GM23338 (cell line): ENCODE measurements around the gene DKK1. TPM values are rescaled to one million over a fixed set of nuclear protein-coding genes. Genes with fewer than 3 reads are reported as not detected.

Experiments
- ATAC-seq: fragments of 200-7000 bp; cut with Tn5 transposase; 3 replicates; pipeline ENCODE4 v1.9.1; 2020
- DNase-seq: peaks from one replicate; pipeline ENCODE4 v3.0.0-alpha.2; 2015; ENCODE audit warnings: low spot score
- H2AFZ ChIP-seq: fragments of 200-600 bp; sonication (generic); 2 replicates; pipeline ENCODE4 v1.8.0; 2016; ENCODE audit warnings: antibody characterized with exemption, mild to moderate bottlenecking, moderate library complexity
- H3F3A ChIP-seq: fragments of 200-600 bp; sonication (generic); replicated peaks from 2 replicates; pipeline ENCODE4 v1.8.0; 2017; ENCODE audit warnings: antibody characterized with exemption, mixed run types, low read depth
- H3K27ac ChIP-seq: fragments of 200-600 bp; sonication (generic); 2 replicates; pipeline ENCODE4 v1.6.1; 2016; ENCODE audit warnings: low read depth
- H3K27me3 ChIP-seq: fragments of 200-600 bp; sonication (generic); 2 replicates; pipeline ENCODE4 v1.8.0; 2016; ENCODE audit warnings: mild to moderate bottlenecking, mixed run types, moderate library complexity; ENCODE audit not compliant: insufficient read depth
- H3K36me3 ChIP-seq: fragments of 200-600 bp; sonication (generic); 2 replicates; pipeline ENCODE4 v1.8.0; 2016; ENCODE audit warnings: mild to moderate bottlenecking; ENCODE audit not compliant: insufficient read depth
- H3K4me1 ChIP-seq: fragments of 200-600 bp; sonication (generic); 2 replicates; pipeline ENCODE4 v1.8.0; 2016; ENCODE audit warnings: mild to moderate bottlenecking, moderate library complexity; ENCODE audit not compliant: insufficient read depth
- H3K4me2 ChIP-seq: fragments of 200-600 bp; sonication (generic); 2 replicates; pipeline ENCODE4 v1.7.1; 2017; ENCODE audit warnings: mixed run types
- H3K4me3 ChIP-seq: fragments of 200-600 bp; sonication (generic); 2 replicates; pipeline ENCODE4 v1.6.1; 2016; ENCODE audit warnings: mixed run types
- H3K79me2 ChIP-seq: fragments of 200-600 bp; sonication (generic); replicated peaks from 2 replicates; pipeline ENCODE4 v1.8.0; 2017; ENCODE audit warnings: mild to moderate bottlenecking; ENCODE audit not compliant: insufficient read depth
- H3K9me2 ChIP-seq: fragments of 200-600 bp; sonication (generic); 2 replicates; pipeline ENCODE4 v1.8.0; 2017; ENCODE audit not compliant: insufficient read depth
- H4K20me1 ChIP-seq: fragments of 200-600 bp; sonication (generic); replicated peaks from 2 replicates; pipeline ENCODE4 v1.8.0; 2017; ENCODE audit warnings: mild to moderate bottlenecking; ENCODE audit not compliant: insufficient read depth
- H3K27ac Mint-ChIP-seq: 2 replicates; pipeline ENCODE4 v1.8.0; 2020; ENCODE audit warnings: inconsistent platforms, mild to moderate bottlenecking, moderate library complexity, mixed read lengths
- H3K27me3 Mint-ChIP-seq: 3 replicates; pipeline ENCODE4 v1.8.0; 2022; ENCODE audit warnings: low read depth, mild to moderate bottlenecking, moderate library complexity, mixed read lengths, inconsistent platforms; ENCODE audit not compliant: insufficient read depth, poor library complexity
- H3K36me3 Mint-ChIP-seq: 3 replicates; pipeline ENCODE4 v1.8.0; 2021; ENCODE audit warnings: low read depth, mild to moderate bottlenecking, inconsistent platforms, moderate library complexity, mixed read lengths
- H3K4me1 Mint-ChIP-seq: 3 replicates; pipeline ENCODE4 v1.8.0; 2020; ENCODE audit warnings: mild to moderate bottlenecking, inconsistent platforms, mixed read lengths
- H3K4me3 Mint-ChIP-seq: 3 replicates; pipeline ENCODE4 v1.8.0; 2021; ENCODE audit warnings: moderate library complexity, mild to moderate bottlenecking, inconsistent platforms, mixed read lengths
- H3K9me3 Mint-ChIP-seq: 3 replicates; pipeline ENCODE4 v1.8.0; 2020; ENCODE audit warnings: moderate library complexity, mild to moderate bottlenecking, inconsistent platforms, mixed read lengths
- CREB1 ChIP-seq: fragments of 250-450 bp; sonication (Bioruptor Pico); IDR thresholded peaks from 2 replicates; pipeline ENCODE4 v1.5.0; 2020; ENCODE audit warnings: low read depth, mild to moderate bottlenecking, moderate library complexity
- EZH2 ChIP-seq: fragments of 200-600 bp; sonication (generic); IDR thresholded peaks from one replicate; pipeline ENCODE4 v1.8.0; 2017; ENCODE audit warnings: antibody characterized with exemption, mild to moderate bottlenecking, low read depth; ENCODE audit not compliant: unreplicated experiment
- EZH2phosphoT487 ChIP-seq: fragments of 200-600 bp; sonication (generic); IDR thresholded peaks from one replicate; pipeline ENCODE4 v1.8.1; 2018; ENCODE audit warnings: antibody characterized with exemption; ENCODE audit not compliant: unreplicated experiment
- JUNB ChIP-seq: IDR thresholded peaks from one replicate; pipeline ENCODE4 v1.6.1; 2016; ENCODE audit warnings: antibody characterized with exemption; ENCODE audit not compliant: unreplicated experiment
- NANOG ChIP-seq: IDR thresholded peaks from 2 replicates; pipeline ENCODE4 v1.6.1; 2016; ENCODE audit warnings: antibody characterized with exemption, borderline replicate concordance
- POLR2AphosphoS5 ChIP-seq: IDR thresholded peaks from 2 replicates; pipeline ENCODE4 v1.6.1; 2016; ENCODE audit warnings: antibody characterized with exemption, low read depth
- STAT1 ChIP-seq: IDR thresholded peaks from one replicate; pipeline ENCODE4 v1.6.1; 2016; ENCODE audit warnings: antibody characterized with exemption; ENCODE audit not compliant: unreplicated experiment
- ZNF114 ChIP-seq: fragments of 250-450 bp; sonication (Bioruptor Pico); IDR thresholded peaks from 2 replicates; pipeline ENCODE4 v1.5.0; 2020; ENCODE audit warnings: mild to moderate bottlenecking, moderate library complexity
- ZNF331 ChIP-seq: fragments of 250-450 bp; sonication (Bioruptor Pico); IDR thresholded peaks from 2 replicates; pipeline ENCODE4 v1.5.0; 2020; ENCODE audit warnings: low read depth, mild to moderate bottlenecking, moderate library complexity
- polyA plus RNA-seq: library from polyadenylated mRNA; unstranded; fragments of >200 nt; fragmentation: Nextera tagmentation; extraction: Ambion mirVana; gene quantifications from 2 replicates; pipeline ENCODE4 v1.2.1, GENCODE V29; 2016
- total RNA-seq: library from RNA; depleted of rRNA; stranded (reverse); fragments of >200 nt; shearing (Covaris generic); gene quantifications from 2 replicates; pipeline ENCODE4 v1.2.3, GENCODE V29; 2014
- TF ChIP-seq, protein P1 (sequence below): IDR thresholded peaks from 2 replicates; pipeline ENCODE4 v1.6.1; 2016; ENCODE audit warnings: antibody characterized with exemption
- TF ChIP-seq, protein P2 (sequence below): fragments of 250-450 bp; sonication (Bioruptor Pico); IDR thresholded peaks from 2 replicates; pipeline ENCODE4 v1.5.0; 2020; ENCODE audit warnings: mild to moderate bottlenecking, moderate library complexity
- TF ChIP-seq, protein P3 (sequence below), 2 experiments: fragments of 200-600 bp in 1 of 2; sonication (generic) in 1 of 2; conservative IDR thresholded peaks; 2 replicates each; pipeline versions ENCODE4 v1.5.1 to v1.6.1; 2016 to 2017; ENCODE audit warnings: antibody characterized with exemption in 2 of 2, low read depth in 2 of 2, mild to moderate bottlenecking in 2 of 2, moderate library complexity in 1 of 2
- TF ChIP-seq, protein P4 (sequence below): IDR thresholded peaks from one replicate; pipeline ENCODE4 v1.6.1; 2018; ENCODE audit warnings: antibody characterized with exemption; ENCODE audit not compliant: unreplicated experiment

The DKK1 gene
- total and polyA plus RNA-seq, 2 experiments from 2014 or later = 0.45 TPM; not detected in 1

DNA sequence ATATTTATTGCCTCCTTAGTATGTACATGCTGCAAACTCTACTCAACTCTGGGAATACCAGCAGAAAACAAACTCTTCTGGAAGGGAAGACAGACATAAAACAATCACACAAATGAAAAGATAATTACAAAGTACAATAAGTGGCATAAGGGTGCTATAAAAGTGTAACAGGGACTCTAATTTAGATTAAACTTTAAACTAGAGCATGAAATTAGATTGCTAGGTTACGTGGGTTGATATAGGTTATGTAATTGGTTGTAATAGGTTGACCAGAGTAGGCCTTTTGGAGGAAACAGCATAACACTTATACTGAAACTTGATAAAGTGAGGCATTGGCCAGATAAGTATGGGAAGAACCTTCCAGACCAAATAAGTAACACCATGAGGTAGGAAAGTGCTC is 26.2 kb upstream of the DKK1 start:
- TF ChIP-seq EZH2phosphoT487 (no peak), EZH2 (no peak), STAT1 (no peak), NANOG (no peak), POLR2AphosphoS5 (no peak), ZNF114 (CRISPR knock-in tag) (no peak), JUNB (no peak), ZNF331 (CRISPR knock-in tag) (no peak), CREB1 (no peak)
- TF ChIP-seq, protein P1, sequence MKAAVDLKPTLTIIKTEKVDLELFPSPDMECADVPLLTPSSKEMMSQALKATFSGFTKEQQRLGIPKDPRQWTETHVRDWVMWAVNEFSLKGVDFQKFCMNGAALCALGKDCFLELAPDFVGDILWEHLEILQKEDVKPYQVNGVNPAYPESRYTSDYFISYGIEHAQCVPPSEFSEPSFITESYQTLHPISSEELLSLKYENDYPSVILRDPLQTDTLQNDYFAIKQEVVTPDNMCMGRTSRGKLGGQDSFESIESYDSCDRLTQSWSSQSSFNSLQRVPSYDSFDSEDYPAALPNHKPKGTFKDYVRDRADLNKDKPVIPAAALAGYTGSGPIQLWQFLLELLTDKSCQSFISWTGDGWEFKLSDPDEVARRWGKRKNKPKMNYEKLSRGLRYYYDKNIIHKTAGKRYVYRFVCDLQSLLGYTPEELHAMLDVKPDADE = no peak
- TF ChIP-seq, protein P2, sequence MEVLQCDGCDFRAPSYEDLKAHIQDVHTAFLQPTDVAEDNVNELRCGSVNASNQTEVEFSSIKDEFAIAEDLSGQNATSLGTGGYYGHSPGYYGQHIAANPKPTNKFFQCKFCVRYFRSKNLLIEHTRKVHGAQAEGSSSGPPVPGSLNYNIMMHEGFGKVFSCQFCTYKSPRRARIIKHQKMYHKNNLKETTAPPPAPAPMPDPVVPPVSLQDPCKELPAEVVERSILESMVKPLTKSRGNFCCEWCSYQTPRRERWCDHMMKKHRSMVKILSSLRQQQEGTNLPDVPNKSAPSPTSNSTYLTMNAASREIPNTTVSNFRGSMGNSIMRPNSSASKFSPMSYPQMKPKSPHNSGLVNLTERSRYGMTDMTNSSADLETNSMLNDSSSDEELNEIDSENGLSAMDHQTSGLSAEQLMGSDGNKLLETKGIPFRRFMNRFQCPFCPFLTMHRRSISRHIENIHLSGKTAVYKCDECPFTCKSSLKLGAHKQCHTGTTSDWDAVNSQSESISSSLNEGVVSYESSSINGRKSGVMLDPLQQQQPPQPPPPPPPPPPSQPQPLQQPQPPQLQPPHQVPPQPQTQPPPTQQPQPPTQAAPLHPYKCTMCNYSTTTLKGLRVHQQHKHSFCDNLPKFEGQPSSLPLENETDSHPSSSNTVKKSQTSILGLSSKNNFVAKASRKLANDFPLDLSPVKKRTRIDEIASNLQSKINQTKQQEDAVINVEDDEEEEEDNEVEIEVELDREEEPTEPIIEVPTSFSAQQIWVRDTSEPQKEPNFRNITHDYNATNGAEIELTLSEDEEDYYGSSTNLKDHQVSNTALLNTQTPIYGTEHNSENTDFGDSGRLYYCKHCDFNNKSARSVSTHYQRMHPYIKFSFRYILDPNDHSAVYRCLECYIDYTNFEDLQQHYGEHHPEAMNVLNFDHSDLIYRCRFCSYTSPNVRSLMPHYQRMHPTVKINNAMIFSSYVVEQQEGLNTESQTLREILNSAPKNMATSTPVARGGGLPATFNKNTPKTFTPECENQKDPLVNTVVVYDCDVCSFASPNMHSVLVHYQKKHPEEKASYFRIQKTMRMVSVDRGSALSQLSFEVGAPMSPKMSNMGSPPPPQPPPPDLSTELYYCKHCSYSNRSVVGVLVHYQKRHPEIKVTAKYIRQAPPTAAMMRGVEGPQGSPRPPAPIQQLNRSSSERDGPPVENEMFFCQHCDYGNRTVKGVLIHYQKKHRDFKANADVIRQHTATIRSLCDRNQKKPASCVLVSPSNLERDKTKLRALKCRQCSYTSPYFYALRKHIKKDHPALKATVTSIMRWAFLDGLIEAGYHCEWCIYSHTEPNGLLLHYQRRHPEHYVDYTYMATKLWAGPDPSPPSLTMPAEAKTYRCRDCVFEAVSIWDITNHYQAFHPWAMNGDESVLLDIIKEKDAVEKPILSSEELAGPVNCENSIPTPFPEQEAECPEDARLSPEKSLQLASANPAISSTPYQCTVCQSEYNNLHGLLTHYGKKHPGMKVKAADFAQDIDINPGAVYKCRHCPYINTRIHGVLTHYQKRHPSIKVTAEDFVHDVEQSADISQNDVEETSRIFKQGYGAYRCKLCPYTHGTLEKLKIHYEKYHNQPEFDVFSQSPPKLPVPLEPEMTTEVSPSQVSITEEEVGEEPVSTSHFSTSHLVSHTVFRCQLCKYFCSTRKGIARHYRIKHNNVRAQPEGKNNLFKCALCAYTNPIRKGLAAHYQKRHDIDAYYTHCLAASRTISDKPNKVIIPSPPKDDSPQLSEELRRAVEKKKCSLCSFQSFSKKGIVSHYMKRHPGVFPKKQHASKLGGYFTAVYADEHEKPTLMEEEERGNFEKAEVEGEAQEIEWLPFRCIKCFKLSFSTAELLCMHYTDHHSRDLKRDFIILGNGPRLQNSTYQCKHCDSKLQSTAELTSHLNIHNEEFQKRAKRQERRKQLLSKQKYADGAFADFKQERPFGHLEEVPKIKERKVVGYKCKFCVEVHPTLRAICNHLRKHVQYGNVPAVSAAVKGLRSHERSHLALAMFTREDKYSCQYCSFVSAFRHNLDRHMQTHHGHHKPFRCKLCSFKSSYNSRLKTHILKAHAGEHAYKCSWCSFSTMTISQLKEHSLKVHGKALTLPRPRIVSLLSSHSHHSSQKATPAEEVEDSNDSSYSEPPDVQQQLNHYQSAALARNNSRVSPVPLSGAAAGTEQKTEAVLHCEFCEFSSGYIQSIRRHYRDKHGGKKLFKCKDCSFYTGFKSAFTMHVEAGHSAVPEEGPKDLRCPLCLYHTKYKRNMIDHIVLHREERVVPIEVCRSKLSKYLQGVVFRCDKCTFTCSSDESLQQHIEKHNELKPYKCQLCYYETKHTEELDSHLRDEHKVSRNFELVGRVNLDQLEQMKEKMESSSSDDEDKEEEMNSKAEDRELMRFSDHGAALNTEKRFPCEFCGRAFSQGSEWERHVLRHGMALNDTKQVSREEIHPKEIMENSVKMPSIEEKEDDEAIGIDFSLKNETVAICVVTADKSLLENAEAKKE (CRISPR knock-in tag) = no peak
- TF ChIP-seq, protein P3, sequence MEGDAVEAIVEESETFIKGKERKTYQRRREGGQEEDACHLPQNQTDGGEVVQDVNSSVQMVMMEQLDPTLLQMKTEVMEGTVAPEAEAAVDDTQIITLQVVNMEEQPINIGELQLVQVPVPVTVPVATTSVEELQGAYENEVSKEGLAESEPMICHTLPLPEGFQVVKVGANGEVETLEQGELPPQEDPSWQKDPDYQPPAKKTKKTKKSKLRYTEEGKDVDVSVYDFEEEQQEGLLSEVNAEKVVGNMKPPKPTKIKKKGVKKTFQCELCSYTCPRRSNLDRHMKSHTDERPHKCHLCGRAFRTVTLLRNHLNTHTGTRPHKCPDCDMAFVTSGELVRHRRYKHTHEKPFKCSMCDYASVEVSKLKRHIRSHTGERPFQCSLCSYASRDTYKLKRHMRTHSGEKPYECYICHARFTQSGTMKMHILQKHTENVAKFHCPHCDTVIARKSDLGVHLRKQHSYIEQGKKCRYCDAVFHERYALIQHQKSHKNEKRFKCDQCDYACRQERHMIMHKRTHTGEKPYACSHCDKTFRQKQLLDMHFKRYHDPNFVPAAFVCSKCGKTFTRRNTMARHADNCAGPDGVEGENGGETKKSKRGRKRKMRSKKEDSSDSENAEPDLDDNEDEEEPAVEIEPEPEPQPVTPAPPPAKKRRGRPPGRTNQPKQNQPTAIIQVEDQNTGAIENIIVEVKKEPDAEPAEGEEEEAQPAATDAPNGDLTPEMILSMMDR (conservative IDR thresholded peaks at IDR 0.05; ENCODE audit: low read depth in 2 of 2) = no peak
- TF ChIP-seq, protein P4, sequence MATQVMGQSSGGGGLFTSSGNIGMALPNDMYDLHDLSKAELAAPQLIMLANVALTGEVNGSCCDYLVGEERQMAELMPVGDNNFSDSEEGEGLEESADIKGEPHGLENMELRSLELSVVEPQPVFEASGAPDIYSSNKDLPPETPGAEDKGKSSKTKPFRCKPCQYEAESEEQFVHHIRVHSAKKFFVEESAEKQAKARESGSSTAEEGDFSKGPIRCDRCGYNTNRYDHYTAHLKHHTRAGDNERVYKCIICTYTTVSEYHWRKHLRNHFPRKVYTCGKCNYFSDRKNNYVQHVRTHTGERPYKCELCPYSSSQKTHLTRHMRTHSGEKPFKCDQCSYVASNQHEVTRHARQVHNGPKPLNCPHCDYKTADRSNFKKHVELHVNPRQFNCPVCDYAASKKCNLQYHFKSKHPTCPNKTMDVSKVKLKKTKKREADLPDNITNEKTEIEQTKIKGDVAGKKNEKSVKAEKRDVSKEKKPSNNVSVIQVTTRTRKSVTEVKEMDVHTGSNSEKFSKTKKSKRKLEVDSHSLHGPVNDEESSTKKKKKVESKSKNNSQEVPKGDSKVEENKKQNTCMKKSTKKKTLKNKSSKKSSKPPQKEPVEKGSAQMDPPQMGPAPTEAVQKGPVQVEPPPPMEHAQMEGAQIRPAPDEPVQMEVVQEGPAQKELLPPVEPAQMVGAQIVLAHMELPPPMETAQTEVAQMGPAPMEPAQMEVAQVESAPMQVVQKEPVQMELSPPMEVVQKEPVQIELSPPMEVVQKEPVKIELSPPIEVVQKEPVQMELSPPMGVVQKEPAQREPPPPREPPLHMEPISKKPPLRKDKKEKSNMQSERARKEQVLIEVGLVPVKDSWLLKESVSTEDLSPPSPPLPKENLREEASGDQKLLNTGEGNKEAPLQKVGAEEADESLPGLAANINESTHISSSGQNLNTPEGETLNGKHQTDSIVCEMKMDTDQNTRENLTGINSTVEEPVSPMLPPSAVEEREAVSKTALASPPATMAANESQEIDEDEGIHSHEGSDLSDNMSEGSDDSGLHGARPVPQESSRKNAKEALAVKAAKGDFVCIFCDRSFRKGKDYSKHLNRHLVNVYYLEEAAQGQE = no peak
- H3K36me3 ChIP-seq = no peaks in the 10 kb centered on the region
- Mint-ChIP-seq H3K27me3 (no peaks in the 10 kb centered on the region), H3K4me1 (no peaks in the 10 kb centered on the region), H3K27ac (no peak overlapping the region), H3K4me3 (no peak overlapping the region), H3K9me3 (no peaks in the 10 kb centered on the region; the same call in 2 of the 3 replicates), H3K36me3 (no peaks in the 10 kb centered on the region)
- no peak overlapping the region for H3K4me3 ChIP-seq
- H3F3A ChIP-seq = no peaks in the 10 kb centered on the region
- H3K4me1 ChIP-seq = no peaks in the 10 kb centered on the region
- H3K27me3 ChIP-seq = no peaks in the 10 kb centered on the region
- H4K20me1 ChIP-seq = no peaks in the 10 kb centered on the region
- no peak for ATAC-seq
- no peak overlapping the region for H2AFZ ChIP-seq
- H3K9me2 ChIP-seq = no peaks in the 10 kb centered on the region
- DNase-seq = no peak
- H3K4me2 ChIP-seq = no peak overlapping the region
- H3K79me2 ChIP-seq = no peaks in the 10 kb centered on the region
- H3K27ac ChIP-seq = no peak overlapping the region
